ENCODE data around the gene LSM7. TPM values are rescaled to one million over a fixed set of nuclear protein-coding genes. Genes with fewer than 3 reads are reported as not detected.

LSM7 gene
- total RNA-seq, 1 donor from 2014 or later, result 119 TPM

DNA sequence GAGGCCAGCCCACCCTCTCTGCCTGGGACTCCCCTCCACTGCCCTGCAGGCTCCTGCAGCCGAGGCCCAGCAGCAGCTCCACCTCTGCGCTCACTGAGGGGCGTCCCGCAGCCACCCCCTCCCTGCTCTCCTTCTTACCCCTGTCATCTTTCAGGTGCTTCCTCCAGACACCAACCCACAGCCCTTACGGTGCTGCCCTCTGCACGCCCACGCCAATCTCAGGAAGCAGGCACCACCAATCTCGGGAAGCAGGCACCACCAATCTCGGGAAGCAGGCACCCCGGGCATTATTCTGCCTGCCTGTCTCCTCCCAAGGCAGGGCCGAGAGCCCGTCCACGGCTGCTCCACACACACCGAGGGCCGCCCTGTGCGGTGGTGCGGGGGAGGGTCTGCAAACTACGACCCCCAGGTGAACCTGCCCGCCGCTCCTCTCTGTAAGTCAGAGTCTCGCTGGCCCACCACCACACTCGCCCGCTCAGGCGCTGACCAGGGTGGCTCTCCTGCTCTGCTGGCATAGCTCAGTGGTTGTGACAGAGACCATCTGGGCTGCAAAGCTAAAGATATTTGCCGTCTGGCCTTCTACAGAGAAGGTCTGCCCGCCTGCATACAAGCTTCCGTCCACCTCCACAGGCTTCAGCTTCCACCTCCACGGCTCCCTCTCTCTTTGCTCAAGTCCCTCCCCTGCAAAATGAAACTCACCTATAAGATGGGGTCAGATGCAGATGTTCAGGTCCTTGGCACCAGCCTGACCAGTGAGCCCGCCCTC, 2.9 kb downstream of the LSM7 start:
- intact Hi-C loops (cut with micrococcal nuclease), result loop anchor here (5.0 kb wide), 1 partner anchor 53 kb away; no protein-coding TSS in a partner anchor

DNA sequence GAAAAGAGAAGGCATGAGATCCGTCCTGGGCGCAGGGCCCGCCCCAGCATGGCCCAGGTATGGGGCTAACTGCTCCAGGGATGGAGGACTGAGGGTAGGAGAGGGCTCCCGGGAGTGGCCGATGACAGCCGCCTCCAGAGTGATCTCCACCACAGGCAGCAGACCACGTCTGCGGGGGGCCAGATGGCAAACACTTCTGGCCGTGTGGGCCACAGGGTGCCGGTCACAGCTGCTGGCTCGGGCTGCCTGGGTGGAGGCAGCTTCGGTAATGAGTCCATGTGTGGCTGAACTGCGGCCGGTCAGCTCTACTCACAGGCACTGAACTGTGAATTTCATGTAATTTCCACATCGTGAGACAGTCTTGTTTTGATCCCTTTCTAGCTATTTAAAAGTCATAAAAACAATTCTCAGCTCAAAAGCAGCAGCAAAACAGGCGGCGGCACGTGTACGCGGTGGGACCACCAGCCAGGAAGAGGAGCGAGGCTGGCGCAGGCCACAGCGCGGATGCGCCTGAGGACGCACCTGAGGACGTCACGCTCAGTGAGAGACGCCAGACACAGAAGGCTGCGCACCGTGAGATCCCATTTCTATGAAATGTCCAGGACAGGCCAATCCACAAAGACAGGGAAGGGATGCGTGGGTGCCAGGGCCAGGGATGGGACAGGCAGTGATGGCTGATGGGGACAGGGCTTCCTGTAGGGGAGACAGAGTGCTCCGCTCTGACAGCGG, 4.0 kb downstream of the LSM7 start:
- intact Hi-C loops (cut with micrococcal nuclease), result no loop called here

DNA sequence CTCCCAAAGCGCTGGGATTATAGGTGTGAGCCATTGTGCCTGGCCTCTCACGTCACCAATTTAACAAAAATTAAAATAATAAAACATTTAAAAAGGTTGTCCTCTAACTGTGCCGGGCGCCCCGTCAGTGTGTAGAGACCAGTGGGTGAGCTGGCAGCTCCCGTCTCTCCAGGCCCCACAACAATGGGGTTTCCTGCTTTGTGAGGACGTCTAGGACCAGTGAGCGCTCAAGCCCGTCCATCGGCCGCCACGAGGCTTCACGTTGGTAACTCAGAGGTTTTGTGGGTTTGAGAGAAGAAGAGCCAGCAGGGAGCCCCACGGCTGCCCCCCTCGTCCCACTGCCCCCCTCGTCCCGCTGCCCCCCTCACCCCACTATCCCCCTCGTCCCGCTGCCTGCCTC, 4.7 kb downstream of the LSM7 start:
- intact Hi-C loops (cut with micrococcal nuclease), result no loop called here

DNA sequence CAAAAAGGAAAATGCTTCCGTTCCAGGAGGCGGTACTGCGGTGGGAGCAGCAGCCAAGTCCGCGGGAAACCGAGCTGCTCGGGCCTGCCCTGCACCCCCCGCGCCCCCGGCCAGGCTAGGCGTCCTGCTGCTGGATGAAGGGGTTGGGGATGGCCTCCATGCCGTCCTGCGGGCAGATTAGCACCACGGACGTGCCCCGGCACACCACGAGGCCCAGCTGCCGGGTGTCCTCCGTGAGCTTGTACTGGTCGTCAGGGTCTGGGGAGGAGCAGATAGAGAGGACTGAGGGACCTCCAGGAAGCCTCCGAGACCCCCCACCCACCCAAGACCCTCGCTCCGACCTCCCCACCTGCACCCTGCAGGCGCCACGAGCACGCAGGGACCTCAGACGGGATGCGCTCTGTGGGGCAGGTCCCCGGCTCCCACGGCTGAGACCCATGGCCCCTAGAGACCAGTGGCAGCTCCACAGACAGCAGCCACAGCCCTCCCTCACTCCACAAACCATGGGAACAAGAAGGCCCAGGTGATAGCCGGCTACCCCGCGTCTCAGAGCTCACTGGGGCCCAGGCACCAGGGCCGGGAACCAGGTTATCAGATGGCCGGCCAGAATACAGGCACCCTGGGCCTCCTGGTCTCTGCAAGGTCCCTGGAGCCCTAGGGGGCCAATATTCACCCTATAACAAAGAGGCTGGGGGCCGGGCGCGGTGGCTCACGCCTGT, 6.7 kb downstream of the LSM7 start:
- intact Hi-C loops (cut with micrococcal nuclease), result no loop called here

DNA sequence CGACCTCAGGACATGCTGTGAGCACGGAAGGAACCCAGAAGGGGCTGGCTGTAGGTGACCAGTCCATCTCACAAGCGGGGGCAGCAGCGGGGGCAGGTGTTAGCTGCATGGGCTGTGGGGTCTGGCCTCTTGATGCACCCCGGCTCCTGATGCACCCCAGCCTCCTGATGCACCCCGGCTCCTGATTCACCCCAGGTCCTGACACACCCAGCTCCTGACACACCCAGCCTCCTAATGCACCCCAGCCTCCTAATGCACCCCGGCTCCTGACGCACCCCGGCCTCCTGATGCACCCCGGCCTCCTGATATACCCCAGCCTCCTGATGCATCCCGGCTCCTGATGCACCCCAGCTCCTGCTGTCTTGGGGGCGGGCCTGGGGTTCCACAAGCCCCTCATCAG, 7.4 kb downstream of the LSM7 start:
- intact Hi-C loops (cut with micrococcal nuclease), result no loop called here

DNA sequence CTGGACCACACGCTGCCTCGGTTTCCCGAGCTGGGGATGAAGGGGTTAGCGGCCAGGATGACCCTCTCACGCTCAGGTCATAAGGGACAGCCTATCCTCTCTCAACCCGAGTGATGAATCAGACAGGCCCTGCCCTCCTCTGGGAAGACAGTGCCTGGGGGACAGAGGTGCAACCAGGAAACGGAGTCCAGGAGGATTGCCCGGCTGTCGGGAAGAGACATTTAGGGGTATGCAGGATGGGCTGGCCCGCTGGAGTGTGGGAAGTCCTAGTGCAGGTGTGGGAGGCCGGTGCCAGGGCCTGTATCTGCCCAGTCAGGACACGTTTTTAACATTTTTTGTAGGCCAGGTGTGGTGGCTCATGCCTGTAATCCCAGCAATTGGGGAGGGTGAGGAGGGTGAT, 8.3 kb downstream of the LSM7 start:
- intact Hi-C loops (cut with micrococcal nuclease), result no loop called here

DNA sequence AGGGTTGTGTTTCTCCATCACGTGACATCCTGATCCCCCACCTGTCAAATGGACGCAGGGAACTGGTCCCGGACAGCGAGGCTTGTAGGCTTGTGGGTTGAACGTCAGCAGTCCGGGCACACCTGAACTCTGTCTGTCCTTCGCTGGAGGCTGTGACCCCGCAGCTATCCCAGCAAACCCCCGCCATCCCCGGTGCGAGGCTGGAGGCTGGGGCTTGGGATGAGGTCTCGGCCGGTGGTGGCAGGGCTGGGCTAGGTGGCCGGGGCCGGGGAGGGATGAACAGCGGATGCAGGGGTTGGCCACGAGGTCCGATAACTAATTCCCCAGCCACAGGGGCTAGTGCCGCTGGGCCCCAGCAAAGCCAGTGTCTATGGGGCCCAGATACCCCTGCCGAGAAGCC, 8.8 kb downstream of the LSM7 start:
- intact Hi-C loops (cut with micrococcal nuclease), result no loop called here

DNA sequence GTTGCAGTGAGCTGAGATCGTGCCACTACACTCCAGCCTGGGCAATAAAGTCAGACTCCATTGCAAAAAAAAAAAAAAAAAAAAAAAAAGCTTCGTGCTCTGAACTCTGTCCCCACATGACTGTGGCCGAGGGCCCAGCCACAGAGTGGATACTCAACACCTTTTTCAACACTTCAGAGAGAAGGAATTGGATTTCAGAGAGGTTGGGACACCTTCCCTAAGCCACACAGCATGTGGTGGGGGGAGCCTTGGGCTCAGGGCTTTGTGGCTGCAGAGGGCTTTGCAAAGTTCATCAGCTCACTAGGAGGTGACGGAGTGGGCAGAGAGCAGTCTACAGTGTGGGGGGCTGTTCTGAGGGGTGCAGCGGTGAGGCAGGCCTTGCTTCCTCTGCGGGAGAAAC, 9.5 kb downstream of the LSM7 start:
- intact Hi-C loops (cut with micrococcal nuclease), result no loop called here

DNA sequence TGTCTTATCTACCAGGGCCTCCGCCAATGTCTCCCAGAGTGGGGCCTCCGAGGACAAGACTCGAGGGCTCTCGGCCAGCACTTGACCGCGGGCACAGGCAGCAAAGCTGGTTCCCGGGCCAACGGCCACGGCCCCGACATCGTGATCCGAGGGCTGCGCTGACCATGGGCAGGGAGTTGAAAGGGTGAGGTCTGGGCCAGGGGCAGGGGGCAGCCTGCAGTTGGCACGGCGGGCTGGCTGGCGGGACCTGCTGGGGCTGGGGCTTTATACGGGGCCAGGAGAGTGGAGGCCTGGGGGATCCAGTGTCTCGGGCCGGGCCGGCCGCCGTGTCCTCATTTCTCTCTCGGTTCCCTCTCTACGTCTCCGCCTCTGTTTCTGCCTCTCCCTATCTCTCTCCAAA, 10.6 kb downstream of the LSM7 start:
- intact Hi-C loops (cut with micrococcal nuclease), result no loop called here

DNA sequence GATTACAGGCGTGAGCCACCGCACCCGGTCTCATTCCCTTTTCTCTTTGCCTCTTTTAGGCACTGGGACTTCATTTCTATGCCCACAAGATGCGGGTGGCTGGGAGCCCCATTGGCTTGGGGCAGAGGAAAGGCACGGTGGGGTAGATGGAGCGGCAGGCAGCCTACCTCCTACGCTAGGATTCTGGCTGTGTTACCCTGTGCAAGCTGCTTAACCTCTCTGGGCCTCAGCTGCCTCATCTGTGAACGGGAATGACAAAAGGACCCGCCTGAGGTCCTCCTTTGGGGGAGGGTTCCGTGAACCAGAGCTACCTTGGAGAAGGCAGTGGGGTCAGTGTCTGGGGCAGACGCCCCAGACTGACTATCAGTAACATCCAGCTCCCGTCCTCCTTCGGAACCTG, 11.1 kb downstream of the LSM7 start:
- intact Hi-C loops (cut with micrococcal nuclease), result no loop called here

DNA sequence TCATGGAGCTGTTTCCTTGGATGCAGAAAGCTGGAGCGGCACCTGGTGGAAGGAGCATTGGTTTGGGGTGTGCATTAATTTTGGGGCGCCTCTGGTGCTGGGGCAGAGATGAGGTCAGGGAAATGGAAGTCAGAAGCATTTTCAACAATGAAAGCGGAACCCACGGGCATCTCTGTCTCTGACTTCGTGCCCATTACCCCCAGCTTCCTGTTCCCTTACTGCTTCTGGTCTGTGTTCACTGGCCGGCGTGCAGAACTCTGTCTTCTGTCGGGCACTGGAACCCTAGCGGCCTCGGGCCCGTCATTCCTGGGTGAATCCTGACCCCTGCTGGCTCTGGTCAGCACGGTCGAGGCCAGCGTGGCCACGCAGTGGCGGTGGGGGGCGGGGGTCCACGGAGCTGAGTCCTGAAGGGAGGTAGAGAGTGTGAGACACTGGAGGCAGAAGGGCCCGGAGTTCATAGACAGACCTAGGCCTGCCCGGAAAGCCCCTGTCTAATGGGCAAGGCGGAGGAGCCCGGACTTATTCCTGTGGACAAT, 12.5 kb downstream of the LSM7 start:
- intact Hi-C loops (cut with micrococcal nuclease), result no loop called here

DNA sequence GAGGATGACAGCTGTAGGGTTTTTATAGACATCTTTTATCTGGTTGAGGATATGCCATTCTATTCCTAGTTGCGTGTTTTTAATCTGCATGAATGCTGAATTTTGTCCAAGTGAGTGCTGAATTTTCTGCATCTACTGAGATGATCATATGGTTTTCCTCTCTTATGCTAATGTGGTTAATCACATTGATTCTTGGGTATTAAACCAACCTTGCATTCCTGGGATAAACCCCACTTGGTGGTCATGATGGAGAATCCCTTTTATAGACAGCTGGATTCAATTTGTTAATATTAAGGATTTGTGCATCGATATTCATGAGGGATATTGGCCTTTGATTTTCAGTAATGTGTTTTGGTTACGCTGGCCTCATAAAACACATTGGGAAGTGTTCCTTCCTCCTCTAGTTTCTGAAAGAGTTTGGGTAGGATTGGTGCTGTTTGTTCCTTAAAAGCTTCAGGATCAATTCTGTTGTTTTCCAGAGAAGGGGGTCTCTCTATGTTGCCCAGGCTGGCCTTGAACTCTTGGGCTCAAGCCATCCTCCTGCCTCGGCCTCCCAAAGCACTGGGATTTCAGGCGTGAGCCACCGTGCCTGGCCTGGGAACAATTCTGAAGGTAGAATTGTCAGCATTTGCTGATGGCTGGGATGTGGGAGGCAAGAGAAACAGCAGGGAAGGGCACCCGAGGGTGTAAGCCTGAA, 13.1 kb downstream of the LSM7 start:
- intact Hi-C loops (cut with micrococcal nuclease), result no loop called here

DNA sequence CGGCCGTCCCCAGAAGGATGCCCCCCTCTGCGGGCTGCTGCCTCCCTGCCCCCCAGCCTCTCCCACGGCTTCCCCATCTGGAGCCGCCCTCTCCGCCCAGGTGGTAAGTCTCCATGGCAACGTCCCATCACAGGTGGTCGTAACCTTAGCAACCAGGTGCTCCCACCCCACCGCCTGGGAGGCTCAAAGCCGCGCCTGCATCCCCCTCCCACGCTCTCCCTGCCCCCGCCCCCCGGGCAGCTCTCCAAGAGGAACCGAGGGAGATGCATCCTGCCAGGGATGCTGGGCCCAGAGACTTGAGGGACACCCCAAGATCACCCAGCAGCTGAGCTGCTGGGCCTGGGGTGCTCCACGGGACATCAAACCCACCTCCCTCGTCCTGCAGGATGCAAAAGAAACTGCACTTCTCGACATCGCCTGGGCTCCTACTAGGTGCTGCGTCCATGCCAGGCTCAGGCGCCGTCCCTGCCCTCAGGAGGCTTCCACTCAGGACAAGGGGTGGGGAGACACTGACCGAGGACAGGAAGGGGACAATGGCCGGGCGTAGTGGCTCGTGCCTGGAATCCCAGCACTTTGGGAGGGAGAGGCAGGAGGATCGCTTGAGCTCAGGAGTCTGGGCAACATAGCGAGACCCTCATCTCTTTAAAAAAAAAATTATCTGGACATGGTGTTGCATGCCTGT, 15.4 kb downstream of the LSM7 start:
- intact Hi-C loops (cut with micrococcal nuclease), result no loop called here

DNA sequence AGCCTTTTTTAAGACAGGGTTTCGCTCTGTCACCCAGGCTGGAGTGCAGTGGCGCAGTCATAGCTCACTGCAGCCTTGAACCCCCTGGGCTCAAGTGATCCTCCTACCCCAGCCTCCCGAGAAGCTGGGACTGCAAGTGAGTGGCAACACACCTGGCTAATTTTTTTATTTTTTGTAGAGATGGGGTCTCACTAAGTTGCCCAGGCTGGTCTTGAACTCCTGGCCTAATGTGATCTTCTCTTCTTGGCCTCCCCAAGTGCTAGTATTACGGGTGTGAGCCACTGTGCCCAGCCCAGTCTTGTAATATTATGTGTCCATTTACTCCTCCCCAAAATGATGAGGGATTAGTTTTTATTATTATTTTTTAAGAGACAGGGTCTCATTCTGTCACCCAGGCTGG, 17.3 kb downstream of the LSM7 start:
- intact Hi-C loops (cut with micrococcal nuclease), result no loop called here

DNA sequence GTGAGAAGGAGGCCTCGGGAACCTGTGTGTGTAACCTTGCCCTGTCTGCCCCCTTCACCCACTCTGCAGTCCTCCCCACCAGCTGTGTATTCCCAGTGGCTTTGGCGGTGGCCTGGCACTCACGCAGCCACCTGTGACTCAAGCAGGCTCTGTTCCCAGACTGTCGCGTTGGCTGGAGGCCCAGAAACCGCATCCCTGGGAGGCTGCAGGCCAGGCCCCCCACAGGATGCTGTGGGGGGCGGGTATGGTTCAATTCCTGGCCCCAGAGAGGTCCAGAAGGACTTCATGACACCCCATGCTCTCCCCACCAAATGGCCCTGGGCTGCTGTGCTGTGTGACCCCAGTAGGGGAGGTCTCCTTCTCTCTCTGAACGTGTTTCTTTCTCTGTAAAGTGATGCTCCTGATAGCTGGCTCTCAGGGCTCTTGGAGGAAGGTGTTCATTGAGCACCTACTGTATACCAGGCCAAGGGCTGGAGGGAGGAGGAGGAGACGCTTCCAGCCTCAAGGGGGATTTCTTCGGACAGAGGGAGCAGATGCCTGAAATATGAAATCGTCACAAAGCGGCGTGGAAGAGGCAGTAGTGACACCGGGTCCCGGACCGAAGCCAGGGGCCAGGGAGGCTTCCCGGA, 18.5 kb downstream of the LSM7 start:
- intact Hi-C loops (cut with micrococcal nuclease), result no loop called here

DNA sequence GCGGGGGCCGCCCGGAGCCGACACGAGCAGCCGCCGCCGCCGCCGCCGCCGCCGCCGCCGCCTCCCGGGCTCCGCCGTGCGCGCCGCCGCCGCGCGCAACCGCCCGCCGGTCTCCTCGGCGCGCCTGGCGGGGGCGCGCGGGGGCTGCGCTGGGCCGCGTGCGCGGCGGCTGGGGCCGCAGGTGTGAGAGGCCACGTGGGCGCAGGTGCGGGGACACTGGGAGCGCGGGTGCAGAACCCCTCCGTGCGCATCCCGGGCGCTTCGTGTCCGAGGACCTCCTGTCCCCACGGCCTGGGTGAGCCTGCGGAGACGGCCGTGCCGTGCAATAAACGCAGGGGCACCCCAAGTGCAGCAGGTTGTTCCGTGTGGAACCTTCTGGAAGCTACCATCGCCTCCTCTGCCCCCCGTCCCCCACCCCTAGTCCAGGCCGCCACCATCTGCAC, 20.3 kb downstream of the LSM7 start, which contains the start of gene LINGO3:
Gene LINGO3 (minus strand): TSS at position 41 of the 443 bp plus-strand sequence. CDS start 16,378 bp downstream, outside the sequence.
- intact Hi-C loops (cut with micrococcal nuclease), result no loop called here

DNA sequence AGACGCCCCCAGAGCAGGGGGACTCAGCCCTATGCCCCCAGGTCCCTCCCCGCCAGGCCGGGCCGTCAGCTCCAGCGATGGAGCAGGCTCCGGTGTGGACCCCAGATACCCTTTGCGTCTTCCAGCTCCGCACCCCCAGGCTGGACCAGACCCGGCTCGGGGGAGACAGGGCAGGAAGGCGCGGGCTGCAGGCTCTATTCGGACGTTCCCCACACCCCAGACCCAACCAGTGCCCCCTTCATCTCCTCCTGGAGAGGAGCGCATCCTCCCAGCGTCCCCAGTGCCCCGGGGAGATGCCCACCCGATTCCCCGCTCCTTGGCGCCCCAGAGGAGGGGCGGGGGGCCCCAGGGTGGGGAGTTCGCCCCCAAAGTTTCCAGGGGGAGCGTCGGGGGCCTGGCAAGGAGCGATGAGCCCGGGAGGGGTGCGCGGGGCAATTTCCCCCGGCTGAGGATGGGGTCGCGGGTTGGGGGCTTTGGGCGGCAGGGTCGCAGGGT, 20.8 kb downstream of the LSM7 start:
- intact Hi-C loops (cut with micrococcal nuclease), result no loop called here

DNA sequence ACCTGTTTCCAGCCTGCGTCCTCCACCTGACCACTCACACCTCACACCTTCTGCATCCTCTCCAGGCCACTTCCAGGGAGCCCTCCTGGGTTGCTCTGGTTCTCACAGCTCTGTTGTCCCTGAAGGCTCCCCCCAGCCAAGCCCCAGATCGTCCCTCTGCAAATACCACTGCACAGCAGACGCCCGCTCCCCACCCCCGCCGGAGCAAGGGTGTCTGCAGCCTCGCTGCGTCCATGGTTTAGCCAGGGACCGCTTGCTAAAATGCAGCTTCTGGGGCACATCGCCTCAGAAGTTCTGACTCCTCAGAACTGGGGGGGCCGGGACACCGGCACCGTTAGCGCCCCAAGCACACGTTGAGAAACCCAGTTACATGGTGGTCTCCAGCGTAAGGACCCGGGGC, 21.4 kb downstream of the LSM7 start:
- intact Hi-C loops (cut with micrococcal nuclease), result no loop called here

DNA sequence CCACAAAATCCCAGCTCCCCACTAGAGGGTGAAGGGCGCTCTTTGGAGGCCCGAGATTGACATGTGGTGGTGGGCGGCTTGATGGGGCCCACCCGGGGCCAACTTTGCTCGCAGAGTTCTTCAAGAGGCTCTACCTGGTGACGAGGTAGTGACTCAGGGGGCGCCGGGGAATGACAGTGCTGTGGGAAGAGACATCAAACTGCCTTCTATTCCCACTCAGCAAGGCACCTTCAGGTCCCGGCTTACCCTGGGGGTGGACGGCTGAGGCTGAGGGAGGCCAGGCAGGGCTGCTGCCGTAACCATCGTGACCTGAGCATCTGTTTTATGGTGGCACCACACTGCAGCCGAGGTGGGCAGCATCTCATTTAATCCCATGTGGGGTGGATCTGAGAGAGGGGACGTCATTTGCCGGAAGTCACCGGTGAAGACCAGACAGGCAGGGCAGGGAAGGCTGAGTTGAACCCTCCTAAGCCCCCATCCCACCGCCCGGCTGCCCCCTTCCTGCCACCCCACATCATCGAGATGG, 22.0 kb downstream of the LSM7 start:
- intact Hi-C loops (cut with micrococcal nuclease), result no loop called here

All from T-helper 1 cell treated with Interleukin-12 subunit alpha and Interleukin-12 subunit beta and Interleukin-4 antibody, amounts not matched to agents 30 ng/mL and 1 ng/mL, for 36 hours (primary cell).